GM12878 (cell line): ENCODE measurements around the gene CLMP. TPM values are rescaled to one million over a fixed set of nuclear protein-coding genes. Genes with fewer than 3 reads are reported as not detected.

Experiments used
- ATAC-seq: fragments of 200-7000 bp; cut with Tn5 transposase; 3 replicates; pipeline ENCODE4 v1.9.1; 2020; ENCODE audit warnings: mild to moderate bottlenecking, moderate library complexity
- BruUV-seq: library from RNA; stranded (reverse); fragments of 400-500 nt; replicated peaks from 2 replicates; lab custom pipeline; 2021; lab: Mats Ljungman, UMichigan
- CTCF ChIA-PET: fragments of 300-600 bp; sonication (Branson Sonifier 250); formaldehyde crosslinking; extraction: SDS; loops from one replicate; lab custom pipeline; 2021; ENCODE audit warnings: inconsistent platforms; lab: Yijun Ruan, JAX
- POLR2A ChIA-PET: fragments of 350-600 bp; formaldehyde crosslinking; extraction: SDS; loops from one replicate; lab custom pipeline; 2021; ENCODE audit warnings: inconsistent platforms; lab: Charles Lee
- RAD21 ChIA-PET: fragments of 300-600 bp; sonication (Branson Sonifier 250); formaldehyde crosslinking; loops from one replicate; lab custom pipeline; 2023; ENCODE audit warnings: antibody characterized with exemption; ENCODE audit not compliant: unreplicated experiment; lab: Charles Lee
- SMC1A ChIA-PET: fragments of 300-600 bp; sonication (Branson Sonifier 250); formaldehyde crosslinking; loops from one replicate; lab custom pipeline; 2023; ENCODE audit not compliant: unreplicated experiment, uncharacterized antibody; lab: Charles Lee
- DNase-seq: peaks from one replicate; pipeline ENCODE4 v3.0.0-alpha.2; 2011; ENCODE audit warnings: low read depth, low spot score
- FAIRE-seq: peaks from 3 replicates; lab custom pipeline; 2011; peaks lifted over from hg19 to GRCh38; lab: Jason Lieb, UNC
- H2AFZ ChIP-seq: 2 replicates; pipeline ENCODE4 v1.6.0; 2011; ENCODE audit warnings: low read depth, low read length, control low read depth; ENCODE audit not compliant: control insufficient read depth
- H3K27ac ChIP-seq: 2 replicates; pipeline ENCODE4 v1.5.1; 2011; ENCODE audit warnings: control low read depth; ENCODE audit not compliant: control insufficient read depth, insufficient read depth
- H3K27me3 ChIP-seq, 2 experiments: replicated peaks in 1 of 2; 2 replicates each; pipeline versions ENCODE4 v1.6.0 to v1.6.1; 2011; ENCODE audit warnings: low read length in 1 of 2; ENCODE audit not compliant: control insufficient read depth in 2 of 2, insufficient read depth in 2 of 2
- H3K36me3 ChIP-seq, 2 experiments: 2 replicates each; pipeline ENCODE4 v1.5.1; 2011; ENCODE audit warnings: low read length in 1 of 2; ENCODE audit not compliant: control insufficient read depth in 2 of 2, insufficient read depth in 2 of 2
- H3K4me1 ChIP-seq: 2 replicates; pipeline ENCODE4 v1.6.1; 2011; ENCODE audit warnings: mild to moderate bottlenecking, low read length, moderate library complexity, mixed read lengths; ENCODE audit not compliant: control insufficient read depth, insufficient read depth
- H3K4me2 ChIP-seq: 2 replicates; pipeline ENCODE4 v1.6.0; 2011; ENCODE audit warnings: control low read depth; ENCODE audit not compliant: control insufficient read depth, insufficient read depth
- H3K4me3 ChIP-seq: fragments of 200-600 bp; sonication (generic); 2 replicates; pipeline ENCODE4 v1.5.1; 2016
- H3K79me2 ChIP-seq: 2 replicates; pipeline ENCODE4 v1.6.0; 2011; ENCODE audit warnings: low read length; ENCODE audit not compliant: control insufficient read depth, insufficient read depth
- H3K9ac ChIP-seq: 2 replicates; pipeline ENCODE4 v1.8.0; 2011; ENCODE audit warnings: low read length, control low read depth, mixed read lengths; ENCODE audit not compliant: control insufficient read depth, insufficient read depth
- H3K9me3 ChIP-seq: replicated peaks from 3 replicates; pipeline ENCODE4 v1.5.1; 2011; ENCODE audit warnings: mild to moderate bottlenecking, low read length; ENCODE audit not compliant: control insufficient read depth, insufficient read depth
- H4K20me1 ChIP-seq: 2 replicates; pipeline ENCODE4 v1.6.0; 2011; ENCODE audit not compliant: control insufficient read depth, insufficient read depth
- BCL3 ChIP-seq: IDR thresholded peaks from 2 replicates; pipeline ENCODE4 v1.6.1; 2011; ENCODE audit warnings: borderline replicate concordance, low read depth, mild to moderate bottlenecking, moderate library complexity, low read length; ENCODE audit not compliant: insufficient read depth, poor library complexity, severe bottlenecking
- CUX1 ChIP-seq: IDR thresholded peaks from 2 replicates; pipeline ENCODE4 v1.6.1; 2012; ENCODE audit warnings: improper control_type of control experiment, low read depth, low read length; ENCODE audit not compliant: insufficient replicate concordance
- ELK1 ChIP-seq: IDR thresholded peaks from 2 replicates; pipeline ENCODE4 v1.6.1; 2012; ENCODE audit warnings: low read depth, low read length, improper control_type of control experiment
- FOS ChIP-seq: IDR thresholded peaks from 3 replicates; pipeline ENCODE4 v1.6.1; 2011; ENCODE audit warnings: borderline replicate concordance; ENCODE audit not compliant: insufficient read length; ENCODE audit errors: extremely low read depth
- HDAC6 ChIP-seq: fragments of 200-600 bp; sonication (generic); IDR thresholded peaks from one replicate; pipeline ENCODE4 v1.8.0; 2017; ENCODE audit warnings: antibody characterized with exemption; ENCODE audit not compliant: unreplicated experiment
- IRF3 ChIP-seq: fragments of 450-650 bp; IDR thresholded peaks from 2 replicates; pipeline ENCODE4 v1.6.1; 2014; ENCODE audit warnings: mild to moderate bottlenecking
- IRF4 ChIP-seq: IDR thresholded peaks from 2 replicates; pipeline ENCODE4 v1.6.1; 2011; ENCODE audit warnings: low read depth, low read length
- SMARCA5 ChIP-seq: fragments of 450-650 bp; IDR thresholded peaks from 2 replicates; pipeline ENCODE4 v1.6.1; 2017; ENCODE audit warnings: mild to moderate bottlenecking
- TCF12 ChIP-seq: IDR thresholded peaks from 2 replicates; pipeline ENCODE4 v1.6.1; 2011; ENCODE audit warnings: low read depth, mild to moderate bottlenecking, low read length
- USF1 ChIP-seq: IDR thresholded peaks from 2 replicates; pipeline ENCODE4 v1.6.1; 2011; ENCODE audit warnings: borderline replicate concordance, low read depth, mild to moderate bottlenecking, moderate library complexity, mixed read lengths, low read length; ENCODE audit not compliant: insufficient read depth; ENCODE audit errors: extremely low read length
- USF2 ChIP-seq: IDR thresholded peaks from 2 replicates; pipeline ENCODE4 v1.6.1; 2011; ENCODE audit warnings: low read depth, low read length, improper control_type of control experiment, borderline replicate concordance
- YBX1 ChIP-seq: fragments of 450-650 bp; IDR thresholded peaks from 2 replicates; pipeline ENCODE4 v1.6.1; 2016; ENCODE audit warnings: antibody characterized with exemption
- ZNF207 ChIP-seq: fragments of 450-650 bp; IDR thresholded peaks from 2 replicates; pipeline ENCODE4 v1.6.1; 2014; ENCODE audit warnings: antibody characterized with exemption, mild to moderate bottlenecking, borderline replicate concordance
- ZNF217 ChIP-seq: fragments of 450-650 bp; IDR thresholded peaks from 2 replicates; pipeline ENCODE4 v1.6.1; 2017; ENCODE audit warnings: antibody characterized with exemption, mild to moderate bottlenecking
- WGBS: methylation state at CpG from one replicate; pipeline ENCODE4 v1.1.6; 2016; ENCODE audit warnings: low lambda C conversion rate; ENCODE audit not compliant: insufficient replicate concordance, insufficient coverage; ENCODE audit errors: missing lambda C conversion rate; 5-methylcytosine and 5-hydroxymethylcytosine counted together
- in situ Hi-C: fragments of 300-500 bp; cut with MboI; formaldehyde crosslinking; loops from 9 replicates; pipeline ENCODE4 v1.14.3; 2018; ENCODE audit warnings: mixed read lengths
- intact Hi-C: fragments of 100-400 bp; cut with micrococcal nuclease; formaldehyde crosslinking; loops from one replicate; pipeline ENCODE4 v1.14.2; 2022; ENCODE audit not compliant: unreplicated experiment
- polyA plus RNA-seq, 11 experiments: library from polyadenylated mRNA; depleted of rRNA in 4 of 11; unstranded in 6 of 11; stranded (reverse) in 5 of 11; fragments of >200 nt; fragmentation: Nextera tagmentation in 4 of 11; fragmentation: Illumina TruSeq in 1 of 11; extraction: Ambion mirVana in 4 of 11; extraction: Trizol in 1 of 11; gene quantifications; 1 replicate in 1 of 11; 2 replicates in 10 of 11; pipeline versions ENCODE4 v1.2.1 to v1.2.3, GENCODE V29; 2011 to 2016; ENCODE audit warnings: inconsistent platforms in 2 of 11, missing spikeins in 2 of 11, low read depth in 1 of 11
- total RNA-seq, 4 experiments: library from RNA; depleted of rRNA in 3 of 4; stranded (reverse); fragments of >200 nt in 3 of 4; fragmentation: Illumina TruSeq in 1 of 4; extraction: Trizol in 1 of 4; gene quantifications; 2 replicates each; pipeline versions ENCODE4 v1.2.1 to v1.2.3, GENCODE V29; 2013 to 2021

CLMP gene
- total and polyA plus RNA-seq, 10 of the 15 experiments (the other 5 are each of a cell fraction or from before 2014, with no cell fraction given) = 0.01 to 0.71 (median 0.20) TPM; not detected in 4

GRCh38 chr11:123041185-123041584 is 153.9 kb downstream of the CLMP start:
- DNase-seq = no peak
- Histone ChIP-seq H3K27me3 (no peaks in the 10 kb centered on the region), H4K20me1 (no peaks in the 10 kb centered on the region), H3K4me2 (no peak overlapping the region), H3K27ac (no peak overlapping the region), H2AFZ (no peak overlapping the region), H3K4me1 (no peaks in the 10 kb centered on the region), H3K4me3 (no peak overlapping the region), H3K36me3 (no peaks in the 10 kb centered on the region), H3K9ac (no peak overlapping the region), H3K9me3 (no peaks in the 10 kb centered on the region), H3K79me2 (no peaks in the 10 kb centered on the region)
- intact Hi-C loops (no loop called here), in situ Hi-C loops (no loop called here)
- SMC1A ChIA-PET = no interaction called here
- RAD21 ChIA-PET = no interaction called here
- CTCF ChIA-PET = no interaction called here
- no TSS peak for BruUV-seq
- FAIRE-seq = no peak
- POLR2A ChIA-PET = no interaction called here
- ATAC-seq = no peak
- 79% methylated on average over 10 of the region's 10 CpGs for WGBS
- TF ChIP-seq CUX1 = no peak
- TF ChIP-seq ZNF207 = no peak
- TF ChIP-seq USF1 = no peak
- no peak for TF ChIP-seq YBX1
- TF ChIP-seq IRF3 = no peak
- TF ChIP-seq ZNF217 = no peak
- no peak for TF ChIP-seq FOS
- no peak for TF ChIP-seq HDAC6
- TF ChIP-seq ELK1 = no peak
- TF ChIP-seq USF2 = no peak
- no peak for TF ChIP-seq BCL3
- TF ChIP-seq TCF12 = no peak
- no peak for TF ChIP-seq SMARCA5
- no peak for TF ChIP-seq IRF4
